ENCODE data around the gene VAC14. TPM values are rescaled to one million over a fixed set of nuclear protein-coding genes. Genes with fewer than 3 reads are reported as not detected.

Gene VAC14
- total and polyA plus RNA-seq, 4 donors: 22.3 to 47.0 (median 39.5) TPM

DNA sequence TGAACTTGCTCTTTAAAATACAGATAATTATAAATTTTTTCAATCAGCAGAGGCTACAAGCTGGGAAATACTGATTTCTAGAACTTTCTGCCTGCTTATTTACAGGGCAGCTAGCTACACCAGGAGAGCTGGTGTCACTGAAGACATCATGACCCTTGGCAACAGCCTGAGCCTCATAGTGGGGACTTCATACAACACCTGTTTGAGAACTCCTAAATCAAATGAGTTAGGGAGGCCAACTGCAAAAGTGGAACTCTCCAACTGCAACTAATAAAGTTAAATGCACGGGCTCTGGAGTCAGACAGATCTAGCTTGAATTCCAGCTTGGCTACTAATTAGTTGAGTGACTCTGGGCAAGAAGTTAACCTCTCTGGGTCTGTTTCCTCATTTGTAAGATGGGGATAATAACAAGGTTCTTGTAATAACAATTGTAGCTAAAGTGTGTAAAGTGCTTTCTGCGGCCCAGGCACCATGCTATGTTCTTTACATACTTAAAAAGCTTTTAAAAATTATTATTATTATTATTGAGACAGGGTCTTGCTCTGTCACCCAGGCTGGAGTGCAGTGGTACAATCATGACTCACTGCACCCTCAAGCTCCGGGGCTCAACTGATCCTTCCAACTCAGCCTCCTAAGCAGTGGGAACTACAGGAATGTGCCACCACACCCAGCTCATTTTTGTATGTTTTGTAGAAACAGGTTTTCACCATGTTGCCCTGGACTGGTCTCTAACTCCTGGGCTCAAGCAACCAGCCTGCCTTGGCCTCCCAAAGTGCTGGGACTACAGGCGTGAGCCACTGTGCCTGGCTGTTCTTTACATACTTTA, 33.4 kb downstream of the VAC14 start:
- Histone ChIP-seq H3K27ac (ENCODE audit: low read depth, low read length) (no peak overlapping the region), H3K4me3 (ENCODE audit: low read depth, low read length) (no peak overlapping the region), H3K36me3 (ENCODE audit: control insufficient read depth, insufficient read depth, low read length) (peaks cover 61% of the 10 kb centered on the region), H3K4me1 (ENCODE audit: control insufficient read depth, insufficient read depth, low read length) (peaks cover 28% of the 10 kb centered on the region), H3K9me3 (ENCODE audit: control insufficient read depth, insufficient read depth, low read length) (no peaks in the 10 kb centered on the region), H3K27me3 (ENCODE audit: control insufficient read depth, insufficient read depth, low read length) (no peaks in the 10 kb centered on the region)
- WGBS (ENCODE audit: insufficient coverage): no CpG with 5 or more reads among the region's 4 CpGs
- DNase-seq (ENCODE audit: low read depth in 4 of 6, low spot score in 6 of 6): no peak

DNA sequence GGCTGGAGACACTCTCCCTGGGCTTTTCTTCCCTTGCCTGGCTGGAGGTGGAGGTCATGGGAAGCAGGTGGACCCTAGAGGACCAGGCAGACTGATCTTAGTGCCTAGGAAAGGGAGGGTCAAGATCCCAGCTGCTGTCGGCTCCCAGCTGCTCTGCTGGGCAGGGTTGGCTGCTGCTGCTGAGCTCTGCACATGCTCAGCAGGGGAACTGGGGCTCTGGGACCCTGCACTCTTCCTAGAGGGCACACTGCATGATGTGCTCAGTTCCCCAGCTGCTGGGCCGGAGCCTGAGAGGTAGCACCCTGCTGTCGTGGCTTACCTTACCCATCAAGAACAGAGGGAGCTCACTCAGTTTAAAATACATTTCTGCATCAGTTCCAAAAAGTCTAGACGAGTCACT, 34.3 kb downstream of the VAC14 start:
- H3K4me1 ChIP-seq (ENCODE audit: control insufficient read depth, insufficient read depth, low read length): peaks cover 37% of the 10 kb centered on the region
- H3K4me3 ChIP-seq (ENCODE audit: low read depth, low read length): no peak overlapping the region
- WGBS (ENCODE audit: insufficient coverage): 80% methylated on average over 3 of the region's 4 CpGs
- no peak for DNase-seq (ENCODE audit: low read depth in 4 of 6, low spot score in 6 of 6)
- no peaks in the 10 kb centered on the region for H3K27me3 ChIP-seq (ENCODE audit: control insufficient read depth, insufficient read depth, low read length)
- no peak overlapping the region for H3K27ac ChIP-seq (ENCODE audit: low read depth, low read length)
- H3K36me3 ChIP-seq (ENCODE audit: control insufficient read depth, insufficient read depth, low read length): peaks cover 65% of the 10 kb centered on the region
- no peaks in the 10 kb centered on the region for H3K9me3 ChIP-seq (ENCODE audit: control insufficient read depth, insufficient read depth, low read length)

DNA sequence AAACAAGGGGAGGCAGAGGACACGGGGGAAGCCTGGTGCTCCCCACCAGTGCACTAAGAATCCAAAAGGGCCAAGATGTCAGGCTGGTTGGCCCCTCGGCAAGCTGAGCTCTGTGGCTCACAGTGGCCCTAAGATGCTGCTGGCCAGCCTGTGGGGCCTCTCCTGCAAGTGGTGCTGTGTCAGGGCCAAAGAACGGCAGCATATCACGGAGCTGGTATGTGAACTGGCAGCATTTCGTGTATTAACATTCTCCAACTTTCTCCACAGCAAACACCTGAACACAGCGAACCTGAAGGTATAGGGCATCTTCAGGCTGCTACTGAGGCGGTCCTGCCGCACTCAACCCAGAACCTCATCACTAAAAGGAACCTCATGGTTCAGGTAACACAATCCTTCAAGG, 34.8 kb downstream of the VAC14 start:
- Histone ChIP-seq H3K4me1 (ENCODE audit: control insufficient read depth, insufficient read depth, low read length) (peaks cover 41% of the 10 kb centered on the region), H3K9me3 (ENCODE audit: control insufficient read depth, insufficient read depth, low read length) (no peaks in the 10 kb centered on the region), H3K36me3 (ENCODE audit: control insufficient read depth, insufficient read depth, low read length) (peaks cover 66% of the 10 kb centered on the region), H3K27ac (ENCODE audit: low read depth, low read length) (no peak overlapping the region), H3K4me3 (ENCODE audit: low read depth, low read length) (no peak overlapping the region), H3K27me3 (ENCODE audit: control insufficient read depth, insufficient read depth, low read length) (no peaks in the 10 kb centered on the region)
- WGBS (ENCODE audit: insufficient coverage): 93% methylated on average over 8 of the region's 8 CpGs
- DNase-seq (ENCODE audit: low read depth in 4 of 6, low spot score in 6 of 6): no peak

DNA sequence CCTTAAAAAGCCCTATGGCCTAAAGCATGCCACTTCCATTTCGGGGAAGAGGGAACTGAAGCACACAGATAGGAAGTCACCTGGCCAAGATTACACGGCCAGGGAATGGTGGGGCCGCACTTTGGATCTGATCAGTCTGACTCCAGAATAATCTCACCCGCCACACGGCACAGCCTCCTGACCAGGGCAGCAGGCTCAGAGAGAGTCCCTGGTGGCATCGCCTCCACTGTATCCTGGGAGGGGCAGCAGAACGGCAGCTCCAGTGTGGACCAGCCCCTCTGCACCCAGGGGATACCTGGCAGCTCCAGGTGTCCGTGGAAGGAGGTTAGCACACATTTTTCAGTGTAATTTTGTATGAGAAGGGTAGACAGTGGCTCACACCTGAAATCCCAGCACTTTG, 35.5 kb downstream of the VAC14 start:
- Histone ChIP-seq H3K4me3 (ENCODE audit: low read depth, low read length) (no peak overlapping the region), H3K27ac (ENCODE audit: low read depth, low read length) (no peak overlapping the region), H3K4me1 (ENCODE audit: control insufficient read depth, insufficient read depth, low read length) (peaks cover 41% of the 10 kb centered on the region), H3K9me3 (ENCODE audit: control insufficient read depth, insufficient read depth, low read length) (no peaks in the 10 kb centered on the region), H3K27me3 (ENCODE audit: control insufficient read depth, insufficient read depth, low read length) (no peaks in the 10 kb centered on the region), H3K36me3 (ENCODE audit: control insufficient read depth, insufficient read depth, low read length) (peaks cover 69% of the 10 kb centered on the region)
- no peak for DNase-seq (ENCODE audit: low read depth in 4 of 6, low spot score in 6 of 6)
- 77% methylated on average over 8 of the region's 8 CpGs for WGBS (ENCODE audit: insufficient coverage)

DNA sequence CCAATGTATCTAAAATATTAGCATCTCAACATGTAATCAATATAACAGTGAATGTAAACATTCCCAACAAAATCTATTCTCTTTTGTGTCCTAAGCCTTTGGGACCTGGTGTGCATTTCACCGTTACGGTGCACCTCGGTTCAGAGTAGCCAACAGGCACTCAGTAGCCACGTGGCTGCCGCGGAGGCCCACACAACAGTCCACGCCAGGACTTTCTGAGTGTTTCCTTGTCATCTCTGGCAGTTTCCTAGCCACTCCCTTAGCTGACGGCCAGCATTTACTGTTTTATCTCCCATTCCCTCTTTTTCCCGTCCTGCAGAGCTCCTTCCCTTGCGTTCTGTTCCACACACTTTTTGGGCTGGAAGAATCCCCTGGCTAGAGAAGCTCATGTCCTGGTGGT, 36.3 kb downstream of the VAC14 start:
- no peak for DNase-seq (ENCODE audit: low read depth in 4 of 6, low spot score in 6 of 6)
- no peak overlapping the region for H3K4me3 ChIP-seq (ENCODE audit: low read depth, low read length)
- no peaks in the 10 kb centered on the region for H3K27me3 ChIP-seq (ENCODE audit: control insufficient read depth, insufficient read depth, low read length)
- peaks cover 64% of the 10 kb centered on the region for H3K36me3 ChIP-seq (ENCODE audit: control insufficient read depth, insufficient read depth, low read length)
- H3K9me3 ChIP-seq (ENCODE audit: control insufficient read depth, insufficient read depth, low read length): no peaks in the 10 kb centered on the region
- no peak overlapping the region for H3K27ac ChIP-seq (ENCODE audit: low read depth, low read length)
- H3K4me1 ChIP-seq (ENCODE audit: control insufficient read depth, insufficient read depth, low read length): peaks cover 41% of the 10 kb centered on the region
- WGBS (ENCODE audit: insufficient coverage): 81% methylated on average over 9 of the region's 10 CpGs

DNA sequence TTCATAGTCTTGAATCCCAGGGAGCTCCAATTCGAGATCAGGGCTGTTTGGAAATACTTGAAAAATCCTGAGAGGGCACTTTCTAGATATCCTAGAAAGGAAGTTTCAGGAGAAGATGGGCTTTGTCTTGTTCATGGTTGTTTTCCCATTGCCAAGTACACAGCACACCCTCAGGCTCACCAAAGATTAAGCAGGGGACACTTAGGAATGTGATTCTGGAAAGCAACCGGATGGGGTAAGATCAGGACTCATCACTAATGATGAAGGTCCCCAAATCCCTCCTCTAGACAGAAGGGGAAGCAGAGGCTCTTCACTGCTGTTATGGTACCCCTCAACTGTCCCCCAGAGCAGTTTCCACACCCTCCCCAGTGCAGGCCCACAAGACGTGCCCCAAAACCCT, 40.7 kb downstream of the VAC14 start:
- Histone ChIP-seq H3K9me3 (ENCODE audit: control insufficient read depth, insufficient read depth, low read length) (no peaks in the 10 kb centered on the region), H3K4me3 (ENCODE audit: low read depth, low read length) (no peak overlapping the region), H3K4me1 (ENCODE audit: control insufficient read depth, insufficient read depth, low read length) (peaks cover 65% of the 10 kb centered on the region), H3K36me3 (ENCODE audit: control insufficient read depth, insufficient read depth, low read length) (peaks cover 73% of the 10 kb centered on the region), H3K27ac (ENCODE audit: low read depth, low read length) (peak overlapping the region; percentile 68), H3K27me3 (ENCODE audit: control insufficient read depth, insufficient read depth, low read length) (no peaks in the 10 kb centered on the region)
- 42% methylated on average over 1 of the region's 3 CpGs for WGBS (ENCODE audit: insufficient coverage)
- no peak for DNase-seq (ENCODE audit: low read depth in 4 of 6, low spot score in 6 of 6)

DNA sequence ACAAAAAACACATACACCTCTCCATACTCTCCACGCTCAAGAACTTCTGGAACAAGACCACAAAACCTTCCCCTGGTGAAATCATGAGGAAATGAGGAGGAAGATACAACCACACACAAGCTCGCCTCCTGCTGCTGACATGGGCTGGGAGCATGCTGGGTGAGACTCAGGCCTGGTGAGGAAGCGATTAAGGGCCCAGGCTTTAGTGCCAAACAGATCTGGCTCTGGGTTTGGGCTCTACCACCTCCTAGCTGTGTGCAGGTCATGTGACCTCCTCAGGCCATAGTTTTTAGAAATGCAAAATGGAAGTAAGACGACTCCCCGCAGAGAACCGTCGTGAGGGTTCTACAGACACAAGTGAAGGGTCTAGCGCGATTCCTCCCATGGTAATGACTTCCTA, 41.3 kb downstream of the VAC14 start:
- no peak for DNase-seq (ENCODE audit: low read depth in 4 of 6, low spot score in 6 of 6)
- peaks cover 73% of the 10 kb centered on the region for H3K36me3 ChIP-seq (ENCODE audit: control insufficient read depth, insufficient read depth, low read length)
- no peaks in the 10 kb centered on the region for H3K27me3 ChIP-seq (ENCODE audit: control insufficient read depth, insufficient read depth, low read length)
- 57% methylated on average over 1 of the region's 9 CpGs for WGBS (ENCODE audit: insufficient coverage)
- no peaks in the 10 kb centered on the region for H3K9me3 ChIP-seq (ENCODE audit: control insufficient read depth, insufficient read depth, low read length)
- H3K4me1 ChIP-seq (ENCODE audit: control insufficient read depth, insufficient read depth, low read length): peaks cover 66% of the 10 kb centered on the region
- H3K4me3 ChIP-seq (ENCODE audit: low read depth, low read length): no peak overlapping the region
- H3K27ac ChIP-seq (ENCODE audit: low read depth, low read length): peak overlapping the region; percentile 68

DNA sequence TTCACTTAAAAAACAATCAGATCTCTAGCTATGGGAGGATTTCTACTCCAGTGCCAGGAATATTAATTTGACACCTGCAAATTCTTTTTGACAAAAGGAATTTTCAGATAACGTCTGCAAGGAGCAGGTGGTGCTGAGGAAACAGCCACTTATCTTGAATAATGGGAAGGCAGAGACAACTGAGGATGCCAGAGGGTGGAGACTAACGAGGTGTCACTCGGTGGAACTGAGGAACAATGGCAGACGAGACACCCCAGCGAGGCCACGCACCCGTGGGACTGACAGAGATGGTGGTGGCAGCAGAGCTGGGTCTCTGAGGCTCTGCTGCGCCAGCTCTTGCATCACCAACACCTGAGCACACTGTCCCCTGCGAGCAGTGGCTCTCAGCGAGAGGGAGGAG, 42.2 kb downstream of the VAC14 start:
- Histone ChIP-seq H3K27ac (ENCODE audit: low read depth, low read length) (no peak overlapping the region), H3K9me3 (ENCODE audit: control insufficient read depth, insufficient read depth, low read length) (no peaks in the 10 kb centered on the region), H3K4me3 (ENCODE audit: low read depth, low read length) (no peak overlapping the region), H3K36me3 (ENCODE audit: control insufficient read depth, insufficient read depth, low read length) (peaks cover 79% of the 10 kb centered on the region), H3K27me3 (ENCODE audit: control insufficient read depth, insufficient read depth, low read length) (no peaks in the 10 kb centered on the region), H3K4me1 (ENCODE audit: control insufficient read depth, insufficient read depth, low read length) (peaks cover 75% of the 10 kb centered on the region)
- WGBS (ENCODE audit: insufficient coverage): 72% methylated on average over 7 of the region's 10 CpGs
- DNase-seq (ENCODE audit: low read depth in 4 of 6, low spot score in 6 of 6): no peak

DNA sequence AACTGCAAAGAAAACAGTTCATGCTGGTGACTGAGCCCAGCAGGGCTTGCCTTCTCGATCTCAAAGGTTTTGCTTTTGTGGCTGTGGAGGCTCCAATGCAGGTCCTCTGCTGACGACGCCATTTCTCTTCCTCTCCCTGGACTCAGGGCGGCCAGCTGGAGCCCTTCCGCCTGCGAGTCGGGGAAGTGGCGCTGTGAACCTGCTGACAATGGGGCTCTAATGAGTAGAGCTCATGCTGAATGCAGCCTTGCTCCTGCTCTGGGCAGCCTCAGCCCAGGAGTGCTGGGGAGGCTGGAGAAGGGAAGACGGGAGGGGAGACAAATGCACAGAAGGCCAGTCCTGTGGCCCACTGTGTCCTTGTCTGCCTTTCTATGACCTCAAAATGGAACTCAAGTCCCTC, 43.8 kb downstream of the VAC14 start:
- no peaks in the 10 kb centered on the region for H3K9me3 ChIP-seq (ENCODE audit: control insufficient read depth, insufficient read depth, low read length)
- peaks cover 79% of the 10 kb centered on the region for H3K36me3 ChIP-seq (ENCODE audit: control insufficient read depth, insufficient read depth, low read length)
- no peak overlapping the region for H3K4me3 ChIP-seq (ENCODE audit: low read depth, low read length)
- H3K4me1 ChIP-seq (ENCODE audit: control insufficient read depth, insufficient read depth, low read length): peaks cover 87% of the 10 kb centered on the region
- 35% methylated on average over 7 of the region's 9 CpGs for WGBS (ENCODE audit: insufficient coverage)
- peak overlapping the region; percentile 65 for H3K27ac ChIP-seq (ENCODE audit: low read depth, low read length)
- no peaks in the 10 kb centered on the region for H3K27me3 ChIP-seq (ENCODE audit: control insufficient read depth, insufficient read depth, low read length)
- peak in 2 of 6 donors; percentile 57 to 59 for DNase-seq (ENCODE audit: low read depth in 4 of 6, low spot score in 6 of 6)

DNA sequence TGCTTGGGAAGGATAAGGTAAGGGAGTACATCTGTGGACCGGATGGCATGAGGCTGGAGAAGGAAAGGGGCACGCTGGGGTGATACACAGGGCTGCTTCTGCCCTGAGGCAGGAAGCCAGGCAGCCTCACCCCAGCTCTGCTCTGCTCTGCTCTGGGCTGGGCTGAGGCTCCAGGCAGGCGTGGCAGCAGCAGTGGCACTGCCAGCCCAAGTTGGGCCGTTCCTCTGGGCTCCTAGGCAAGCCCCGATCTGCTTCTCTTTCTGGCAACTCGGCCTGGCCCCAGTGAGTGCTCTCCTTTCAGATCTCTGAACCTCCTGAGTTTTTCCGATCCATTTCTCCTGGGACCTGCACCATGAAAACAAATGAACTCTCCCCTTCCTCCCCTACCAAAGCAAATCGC, 44.9 kb downstream of the VAC14 start:
- Histone ChIP-seq H3K4me1 (ENCODE audit: control insufficient read depth, insufficient read depth, low read length) (peaks cover 87% of the 10 kb centered on the region), H3K4me3 (ENCODE audit: low read depth, low read length) (no peak overlapping the region), H3K27ac (ENCODE audit: low read depth, low read length) (no peak overlapping the region), H3K9me3 (ENCODE audit: control insufficient read depth, insufficient read depth, low read length) (no peaks in the 10 kb centered on the region), H3K27me3 (ENCODE audit: control insufficient read depth, insufficient read depth, low read length) (no peaks in the 10 kb centered on the region), H3K36me3 (ENCODE audit: control insufficient read depth, insufficient read depth, low read length) (peaks cover 68% of the 10 kb centered on the region)
- WGBS (ENCODE audit: insufficient coverage): 84% methylated on average over 6 of the region's 8 CpGs
- DNase-seq (ENCODE audit: low read depth in 4 of 6, low spot score in 6 of 6): no peak

Data from spinal cord (tissue), 10 donors.